HG02885 (cell line): ENCODE measurements around the gene YAF2.
"Not testable (repeated sequence)": the region's sequence is repeated elsewhere in the genome, so short reads cannot be mapped to it uniquely, and the experiment has no call there.

ENCODE experiments used
- ATAC-seq: cut with Tn5 transposase; IDR thresholded peaks from one replicate; pipeline ENCODE4 v1.9.1; 2021; ENCODE audit warnings: mild to moderate bottlenecking; ENCODE audit not compliant: unreplicated experiment, poor library complexity

YAF2 gene

DNA sequence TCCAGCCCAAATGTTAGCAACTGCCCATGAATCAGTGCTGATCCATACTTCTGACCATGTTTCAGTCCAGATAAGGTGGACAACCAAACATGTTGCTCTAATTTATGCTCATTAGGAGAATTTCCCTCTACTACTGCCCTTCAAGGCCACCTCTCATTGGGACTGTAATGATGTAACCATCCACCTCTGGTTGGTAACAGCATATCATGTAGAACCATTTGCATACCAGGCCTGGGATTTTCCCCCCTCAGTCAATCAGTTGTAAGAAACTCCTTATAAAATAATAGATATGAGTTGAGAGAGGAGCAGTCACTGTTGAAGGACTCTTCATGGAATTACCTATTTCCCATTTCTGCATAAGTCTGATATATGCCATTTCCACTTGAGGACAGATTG is 17.8 kb upstream of the YAF2 start:
- no peak for ATAC-seq

DNA sequence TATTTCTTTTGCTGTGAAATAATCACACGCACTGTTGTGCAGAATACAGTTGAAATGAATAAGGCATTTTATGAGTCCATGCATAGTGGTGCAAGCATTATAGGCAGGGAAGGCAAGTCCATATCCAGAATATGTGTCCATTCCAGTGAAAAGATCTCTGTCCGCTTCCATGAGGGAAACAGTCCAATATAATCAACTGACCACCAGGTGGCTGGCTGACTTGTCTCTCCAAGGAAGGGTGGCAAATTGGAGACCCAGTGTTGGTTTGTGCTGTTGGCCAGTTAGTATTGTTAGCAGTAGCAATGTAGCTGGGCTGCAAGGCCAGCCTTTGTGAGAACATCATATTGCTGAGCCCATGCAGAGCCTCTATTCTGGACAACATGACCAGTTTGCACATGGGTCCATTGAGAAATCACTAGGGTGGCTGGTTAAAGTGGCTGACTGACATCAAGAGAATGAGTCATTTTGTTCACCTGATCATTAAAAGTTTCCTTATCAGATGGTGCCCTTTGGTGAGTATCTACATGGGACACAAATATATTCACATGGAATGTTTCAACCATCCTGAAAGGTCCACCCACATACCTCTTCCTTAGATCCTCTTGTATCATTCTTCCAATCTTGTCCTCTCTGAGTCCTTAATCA is 17.3 kb upstream of the YAF2 start:
- ATAC-seq = no peak

DNA sequence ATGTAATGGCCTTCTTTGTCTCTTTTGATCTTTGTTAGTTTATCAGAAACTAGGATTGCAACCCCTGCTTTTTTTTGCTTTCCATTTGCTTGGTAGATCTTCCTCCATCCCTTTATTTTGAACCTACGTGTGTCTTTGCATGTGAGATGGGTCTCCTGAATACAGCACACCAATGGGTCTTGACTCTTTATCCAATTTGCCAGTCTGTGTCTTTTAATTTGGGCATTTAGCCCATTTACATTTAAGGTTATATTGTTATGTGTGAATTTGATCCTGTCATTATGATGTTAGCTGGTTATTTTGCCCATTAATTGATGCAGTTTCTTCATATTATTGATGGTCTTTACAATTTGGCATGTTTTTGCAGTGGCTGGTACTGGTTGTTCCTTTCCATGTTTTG is 14.6 kb upstream of the YAF2 start:
- not testable (repeated sequence) for ATAC-seq

DNA sequence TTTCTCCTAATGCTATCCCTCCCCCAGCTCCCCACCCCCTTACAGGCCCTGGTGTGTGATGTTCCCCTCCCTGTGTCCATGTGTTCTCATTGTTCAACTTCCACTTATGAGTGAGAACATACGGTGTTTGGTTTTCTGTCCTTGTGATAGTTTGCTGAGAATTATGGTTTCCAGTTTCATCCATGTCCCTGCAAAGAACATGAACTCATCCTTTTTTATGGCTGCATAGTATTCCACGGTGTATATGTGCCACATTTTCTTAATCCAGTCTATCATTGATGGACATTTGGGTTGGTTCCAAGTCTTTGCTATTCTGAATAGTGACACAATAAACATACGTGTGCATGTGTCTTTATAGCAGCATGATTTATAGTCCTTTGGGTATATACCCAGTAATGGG is 11.0 kb upstream of the YAF2 start:
- not testable (repeated sequence) for ATAC-seq

DNA sequence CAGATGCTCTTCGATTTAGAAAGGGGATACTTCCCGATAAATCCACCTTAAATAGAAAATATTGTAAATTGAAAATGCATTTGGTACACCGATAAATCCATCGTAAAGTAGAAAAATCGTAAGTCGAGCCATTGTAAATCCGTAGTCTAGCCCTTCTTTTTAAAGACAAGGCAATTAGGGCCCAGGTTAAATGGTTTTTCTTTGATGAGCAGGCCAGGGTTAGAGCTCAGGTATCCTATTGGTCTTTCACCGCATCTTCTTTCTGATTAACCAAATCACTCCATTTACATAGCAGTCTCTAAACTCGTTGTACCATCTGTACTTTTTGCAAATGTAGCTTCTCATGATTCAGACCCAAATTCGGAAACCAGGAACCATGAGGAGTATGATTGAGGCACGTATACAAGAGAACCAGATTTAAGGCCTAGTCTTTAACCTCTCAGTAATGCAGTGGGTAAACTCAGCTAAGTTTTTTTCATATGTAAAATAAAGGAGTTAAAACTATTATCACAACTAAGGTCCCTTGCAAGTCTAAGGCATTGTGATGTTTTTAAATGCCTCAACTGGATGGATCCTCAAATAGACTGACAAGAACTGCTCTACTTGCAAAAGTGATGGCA is 2.2 kb upstream of the YAF2 start:
- no peak for ATAC-seq

DNA sequence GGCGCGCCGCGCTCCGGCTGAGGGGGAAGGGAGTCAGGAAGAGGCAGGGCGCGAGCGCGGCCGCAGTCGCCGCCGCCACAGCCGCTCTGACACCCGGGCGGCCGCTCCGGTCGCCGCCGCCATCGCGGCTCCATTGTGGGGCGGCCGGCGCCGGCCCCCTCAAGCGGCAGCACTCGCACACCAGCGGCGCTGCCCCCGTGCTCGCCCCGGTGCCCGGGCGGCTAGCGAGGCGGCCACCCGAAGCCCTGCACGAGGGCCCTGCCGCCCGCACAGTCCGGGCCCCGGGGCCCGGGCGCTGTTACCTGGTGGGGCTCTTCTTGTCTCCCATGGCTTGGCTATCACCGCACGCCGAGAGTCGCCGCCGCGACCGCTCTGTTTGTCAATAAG is 202 bp downstream of the YAF2 start:
- ATAC-seq = peak; percentile 34

DNA sequence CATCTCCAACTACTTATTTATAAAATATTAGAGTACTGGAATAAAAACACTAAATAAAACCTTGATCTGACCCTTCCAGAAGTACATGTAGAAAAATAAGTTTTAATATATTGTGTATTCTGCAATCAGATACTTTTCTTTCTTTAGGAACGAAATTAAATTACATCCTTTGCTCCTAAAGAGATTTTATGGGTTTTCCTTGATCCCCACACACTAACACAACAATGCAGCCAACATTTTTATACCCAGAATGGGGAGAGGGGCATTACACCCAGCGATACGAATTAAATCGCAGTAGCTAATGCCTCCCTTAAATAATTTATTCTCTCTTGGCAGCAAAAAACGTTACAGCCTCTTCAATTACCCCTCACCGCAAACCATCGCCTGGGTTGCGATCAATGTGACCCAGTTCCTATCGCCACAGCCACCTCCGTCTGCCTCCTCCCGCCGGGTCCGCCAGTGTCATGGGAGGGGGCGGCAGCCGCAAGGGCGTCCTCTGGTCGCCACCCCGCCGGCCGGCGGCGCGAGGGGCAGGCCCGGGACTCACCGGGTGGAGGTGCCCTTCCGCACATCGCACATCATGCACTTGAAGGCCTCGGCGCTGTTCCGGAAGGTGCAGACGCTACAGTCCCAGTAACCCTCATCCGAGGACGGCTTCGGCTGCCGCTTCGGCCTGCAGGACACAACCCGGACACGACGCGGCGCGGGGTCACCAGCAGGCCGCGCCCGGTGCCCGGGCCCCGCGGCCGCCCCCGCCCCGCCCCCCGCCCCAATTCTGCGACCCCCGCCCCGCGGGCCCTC is 796 bp downstream of the YAF2 start:
- peak; percentile 77 for ATAC-seq

DNA sequence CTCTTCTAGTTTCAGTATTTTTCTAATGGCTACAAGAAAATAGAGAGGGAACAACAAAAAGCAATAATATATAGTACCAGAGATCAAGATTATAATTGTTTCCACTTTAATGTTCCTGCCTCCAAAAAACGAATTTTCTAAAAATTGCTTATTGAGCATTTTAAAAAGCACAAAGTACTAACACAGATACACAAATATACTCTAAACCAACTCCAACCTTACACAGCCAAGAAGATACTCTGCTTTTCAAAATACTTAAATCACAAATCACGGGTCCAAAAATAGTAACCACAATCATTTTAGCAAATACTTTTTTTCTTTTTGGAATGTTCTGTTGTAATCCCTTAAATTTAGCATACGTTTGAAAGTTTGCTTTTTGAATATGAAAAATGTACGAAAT is 2.0 kb downstream of the YAF2 start:
- ATAC-seq = no peak

DNA sequence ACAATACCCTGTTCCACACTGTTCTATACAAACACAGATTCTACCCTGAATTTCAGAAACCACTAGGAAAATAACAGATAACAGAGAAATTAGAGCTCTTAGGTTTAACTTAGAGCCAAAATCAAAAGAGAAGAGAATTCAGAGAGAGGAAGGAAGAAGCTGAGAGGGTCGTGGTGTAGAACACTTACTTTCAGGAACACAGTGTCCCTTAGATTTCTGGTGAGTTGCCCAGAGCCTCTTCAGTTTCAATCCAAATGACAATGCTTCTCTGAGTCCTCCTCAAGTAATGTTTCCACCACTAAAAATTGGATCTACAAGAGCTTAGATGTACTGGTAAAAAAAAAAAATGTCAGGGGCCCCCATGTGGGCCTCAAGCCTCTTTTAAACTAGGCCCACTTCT is 2.6 kb downstream of the YAF2 start:
- ATAC-seq = no peak

DNA sequence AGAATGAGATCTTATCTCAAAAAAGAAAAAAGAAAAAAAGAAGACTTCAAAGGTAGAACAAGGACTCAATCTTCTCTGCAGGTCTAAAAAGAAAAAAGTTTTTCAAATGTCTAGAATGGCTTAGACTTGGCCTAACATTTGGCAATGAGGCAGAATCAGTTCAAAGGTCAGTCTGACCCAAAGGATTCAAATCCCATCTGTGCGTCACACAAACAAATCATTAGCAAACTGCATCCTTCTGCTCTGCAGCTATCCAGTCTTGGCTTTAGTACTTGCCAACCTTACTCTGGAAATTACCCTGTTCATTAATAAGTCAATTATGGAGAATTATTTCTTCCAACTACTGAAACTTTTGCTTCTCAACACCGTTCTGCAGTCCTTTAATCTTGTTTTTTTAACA is 3.1 kb downstream of the YAF2 start:
- ATAC-seq = no peak

DNA sequence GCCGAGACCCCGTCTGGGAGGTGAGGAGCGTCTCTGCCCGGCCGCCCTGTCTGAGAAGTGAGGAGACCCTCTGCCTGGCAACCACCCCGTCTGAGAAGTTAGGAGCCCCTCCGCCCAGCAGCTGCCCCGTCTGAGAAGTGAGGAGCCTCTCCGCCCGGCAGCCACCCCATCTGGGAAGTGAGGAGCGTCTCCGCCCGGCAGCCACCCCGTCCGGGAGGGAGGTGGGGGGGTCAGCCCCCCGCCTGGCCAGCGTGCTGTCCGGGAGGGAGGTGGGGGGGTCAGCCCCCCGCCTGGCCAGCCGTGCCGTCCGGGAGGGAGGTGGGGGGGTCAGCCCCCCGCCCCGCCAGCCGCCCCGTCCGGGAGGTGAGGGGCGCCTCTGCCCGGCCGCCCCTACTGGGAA is 10.5 kb downstream of the YAF2 start:
- not testable (repeated sequence) for ATAC-seq

DNA sequence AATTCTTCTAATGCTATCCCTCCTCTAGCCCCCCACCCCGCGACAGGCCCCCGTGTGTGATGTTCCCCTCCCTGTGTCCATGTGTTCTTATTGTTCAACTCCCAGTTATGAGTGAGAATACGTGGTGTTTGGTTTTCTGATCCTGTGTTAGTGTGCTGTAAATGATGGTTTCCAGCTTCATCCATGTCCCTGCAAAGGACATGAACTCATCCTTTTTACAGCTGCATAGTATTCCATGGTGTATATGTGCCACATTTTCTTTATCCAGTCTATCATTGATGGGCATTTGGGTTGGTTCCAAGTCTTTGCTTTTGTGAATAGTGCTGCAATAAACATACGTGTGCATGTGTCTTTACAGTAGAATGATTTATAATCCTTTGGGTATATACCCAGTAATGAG is 13.5 kb downstream of the YAF2 start:
- ATAC-seq = not testable (repeated sequence)

DNA sequence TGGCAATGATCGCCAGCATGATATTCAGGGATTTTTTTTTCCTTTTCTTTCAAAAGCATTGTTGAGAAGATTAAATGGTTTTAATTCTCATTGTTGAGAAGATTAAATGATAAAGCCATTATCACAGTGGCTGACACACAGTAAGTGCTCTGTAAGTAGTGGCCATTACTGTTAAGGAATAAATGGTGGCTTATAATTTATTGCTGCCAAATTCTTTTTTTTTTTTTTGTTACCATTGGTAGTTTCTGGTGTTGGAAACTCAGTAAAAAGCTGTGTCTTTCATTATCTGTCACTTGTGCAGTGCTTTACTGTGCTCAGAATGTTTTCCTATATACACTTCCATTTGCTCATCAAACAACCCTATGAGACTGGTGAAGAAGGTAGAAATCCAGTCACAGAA is 15.3 kb downstream of the YAF2 start:
- no peak for ATAC-seq

DNA sequence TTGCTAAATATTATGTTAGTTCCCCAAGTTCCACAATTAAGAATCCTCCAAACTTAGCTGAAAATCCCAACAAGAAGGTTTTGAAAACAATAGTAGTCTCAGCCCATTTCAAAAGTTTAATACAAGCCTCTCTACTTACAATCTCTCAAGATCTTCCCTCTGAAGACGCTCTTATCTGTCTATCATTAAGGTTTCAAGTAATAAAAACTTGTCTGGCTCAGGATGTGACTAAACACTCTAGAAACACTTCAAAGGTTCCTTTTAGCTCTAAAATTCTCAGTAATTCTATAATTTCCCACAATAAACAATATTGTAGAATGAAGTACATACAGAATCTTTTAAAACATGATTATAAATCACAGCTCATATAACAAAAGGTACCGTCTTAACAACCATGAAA is 16.3 kb downstream of the YAF2 start:
- no peak for ATAC-seq

DNA sequence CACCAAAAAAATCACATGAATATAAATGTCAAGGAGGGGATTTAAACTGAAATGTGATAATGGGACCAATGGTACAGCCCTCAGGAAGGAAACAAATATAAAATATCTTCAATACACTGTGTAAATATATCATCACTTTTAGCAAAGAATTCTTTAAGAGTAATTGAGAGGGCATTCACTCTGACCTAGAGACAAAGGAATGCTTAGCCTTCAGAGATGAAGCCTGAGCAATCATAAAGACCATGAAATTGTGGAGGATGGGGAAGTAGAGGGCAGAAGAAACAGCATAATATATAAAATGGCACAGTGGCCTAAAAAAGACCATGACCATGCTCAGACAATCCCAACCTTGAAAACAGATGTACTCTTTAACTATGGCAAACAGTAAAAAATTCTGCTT is 20.4 kb downstream of the YAF2 start:
- no peak for ATAC-seq

DNA sequence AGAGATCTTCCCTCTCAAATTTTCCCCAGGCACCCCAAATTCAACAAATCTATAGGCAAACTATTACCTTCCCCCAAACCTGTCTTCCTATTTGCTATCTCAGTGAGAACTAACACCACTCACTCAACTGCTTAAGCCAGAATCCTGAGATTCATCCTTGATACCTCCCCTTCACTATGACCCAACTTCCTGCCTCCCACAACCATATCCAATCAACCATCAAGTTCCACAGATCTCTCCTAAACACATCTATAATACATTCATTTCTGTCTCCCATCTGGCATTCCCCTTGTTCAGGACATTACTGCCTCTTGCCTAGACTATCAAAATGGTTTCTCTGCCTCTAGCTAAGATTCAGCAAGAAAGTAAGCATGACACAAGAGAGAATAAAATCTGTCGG is 21.3 kb downstream of the YAF2 start:
- no peak for ATAC-seq

DNA sequence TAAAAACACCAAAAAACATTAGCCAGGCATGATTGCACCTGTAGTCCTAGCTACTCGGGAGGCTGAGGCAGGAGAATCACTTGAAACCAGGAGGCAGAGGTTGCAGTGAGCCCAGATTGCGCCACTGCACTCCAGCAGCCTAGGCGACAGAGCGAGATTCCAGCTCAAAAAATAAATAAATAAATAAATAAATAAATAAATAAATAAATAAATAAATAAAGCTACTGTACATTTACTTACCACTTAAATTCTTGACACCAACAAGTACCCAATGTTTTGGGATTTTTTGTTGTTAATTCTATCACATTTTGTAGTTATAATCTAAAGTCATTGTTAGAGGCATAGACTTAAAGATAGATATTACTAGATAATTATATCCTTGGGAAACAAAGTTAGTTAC is 22.3 kb downstream of the YAF2 start:
- not testable (repeated sequence) for ATAC-seq

DNA sequence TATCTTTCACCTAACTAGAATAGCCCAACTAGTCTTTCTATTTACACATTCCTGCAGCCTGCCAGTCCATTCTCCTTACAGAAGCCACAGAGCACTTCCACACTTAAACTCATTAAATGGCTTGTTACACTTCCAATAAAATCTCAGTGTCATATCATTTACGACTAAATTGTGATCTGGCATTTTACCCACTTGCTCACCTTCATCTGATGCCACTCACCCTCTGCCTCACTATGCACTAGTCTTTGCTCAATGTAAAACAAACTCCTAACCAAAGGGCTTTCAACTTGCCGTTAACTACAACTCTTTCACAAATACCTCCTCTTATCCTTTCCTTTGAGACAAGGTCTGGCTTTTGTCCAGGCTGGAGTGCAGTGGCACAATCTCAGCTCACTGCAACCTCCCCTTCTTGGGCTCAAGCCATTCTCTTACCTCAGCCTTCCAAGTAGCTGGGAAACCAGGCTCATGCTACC is 24.1 kb downstream of the YAF2 start:
- no peak for ATAC-seq

DNA sequence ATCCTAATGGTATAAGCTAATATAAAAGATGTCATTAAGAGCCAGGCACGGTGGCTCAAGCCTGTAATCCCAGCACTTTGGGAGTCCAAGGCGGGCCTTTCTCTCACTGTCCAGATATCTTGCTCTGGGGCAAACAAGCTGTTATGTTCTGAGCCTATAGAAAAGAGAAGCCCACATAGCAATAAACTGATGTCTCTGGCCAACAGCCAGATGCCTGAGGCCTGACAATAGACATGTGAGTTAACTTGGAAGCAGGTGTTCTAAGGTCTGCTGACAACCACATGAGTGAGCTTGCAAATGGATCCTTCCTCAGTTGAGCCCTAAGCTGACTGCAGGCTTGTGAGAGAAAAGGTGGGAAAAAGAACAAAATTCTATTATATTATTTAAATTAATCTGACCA is 25.0 kb downstream of the YAF2 start:
- no peak for ATAC-seq

DNA sequence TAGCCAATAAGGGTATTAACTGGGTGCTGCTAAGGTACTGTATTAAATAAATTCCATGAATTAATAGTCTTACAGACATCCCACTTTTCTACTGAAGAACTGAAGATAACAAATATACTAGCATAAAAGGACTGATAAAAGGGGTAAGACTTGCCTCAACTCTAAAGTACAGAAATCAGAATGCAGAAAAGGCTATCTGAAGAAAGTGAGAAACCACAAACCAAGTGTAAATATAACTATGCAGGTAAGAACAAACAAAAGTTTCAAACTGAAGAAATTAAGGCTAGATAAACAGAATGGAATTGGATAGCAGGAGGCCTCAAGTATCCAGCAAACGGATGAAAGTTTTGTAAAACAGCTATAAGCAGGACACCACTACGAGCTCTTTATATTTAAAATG is 29.5 kb downstream of the YAF2 start:
- peak; percentile 77 for ATAC-seq

DNA sequence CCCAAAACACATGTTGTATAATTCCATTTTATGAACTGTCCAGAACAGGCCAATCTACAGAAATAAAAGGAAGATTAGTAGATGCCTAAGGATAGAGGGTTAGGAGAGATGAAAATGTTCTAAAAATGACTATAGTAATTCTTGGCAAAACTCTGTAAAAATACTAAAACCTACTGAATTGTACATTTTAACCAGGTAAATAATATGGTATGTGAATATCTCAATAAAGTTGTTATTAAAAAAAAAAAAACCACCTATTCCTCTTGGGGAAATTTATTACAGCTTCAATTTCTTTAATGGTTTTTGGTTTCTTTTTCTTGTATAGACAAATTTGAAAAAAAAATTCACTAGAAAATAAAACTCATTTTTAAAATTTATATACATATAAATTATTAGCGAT is 33.2 kb downstream of the YAF2 start:
- ATAC-seq = no peak

DNA sequence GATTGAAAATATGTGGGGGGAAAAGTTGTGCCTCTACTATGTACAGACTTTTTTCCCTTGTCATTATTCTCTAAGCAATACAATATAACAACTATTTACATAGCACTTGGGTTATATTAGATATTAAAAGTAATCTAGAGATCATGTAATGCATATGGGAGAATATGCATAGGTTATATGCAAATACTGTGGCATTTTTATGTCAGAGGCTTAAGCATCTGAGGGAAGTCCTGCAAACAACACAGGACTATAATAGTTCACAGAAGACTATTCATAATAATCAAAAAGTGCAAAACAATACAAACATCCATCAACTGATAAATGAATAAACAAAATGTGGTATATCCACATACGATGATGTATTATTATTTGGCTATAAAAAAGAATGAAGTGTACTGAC is 33.7 kb downstream of the YAF2 start:
- no peak for ATAC-seq
